H1 (cell line): ENCODE data around the gene SPAG16. TPM values are rescaled to one million over a fixed set of nuclear protein-coding genes. Genes with fewer than 3 reads are reported as not detected.

Source experiments
- TAF7 ChIP-seq: optimal IDR thresholded peaks from 2 replicates; pipeline ENCODE3; 2011; ENCODE audit warnings: low read depth, mild to moderate bottlenecking, inconsistent platforms, low read length, moderate library complexity, borderline replicate concordance
- TEAD4 ChIP-seq: IDR thresholded peaks from 2 replicates; pipeline ENCODE4 v1.6.1; 2012; ENCODE audit warnings: low read depth, low read length, inconsistent platforms, mixed read lengths
- polyA plus RNA-seq, 7 experiments: library from polyadenylated mRNA; depleted of rRNA in 3 of 7; stranded (reverse) in 5 of 7; unstranded in 2 of 7; fragments of >200 nt in 5 of 7; fragments of 200-250 nt in 2 of 7; gene quantifications; 1 replicate in 5 of 7; 2 replicates in 1 of 7; 4 replicates in 1 of 7; pipeline versions ENCODE4 v1.2.1 to v1.2.3, GENCODE V29; 2011 to 2013; ENCODE audit warnings: missing spikeins in 2 of 7, mixed read lengths in 2 of 7
- total RNA-seq: library from RNA; stranded (reverse); fragmentation: NEBNext Ultra II Directional; extraction: Animal tissue kit (Norgen Biotek cat#: 25700); gene quantifications from 2 replicates; pipeline ENCODE4 v1.2.1, GENCODE V29; 2021

The SPAG16 gene
- total and polyA plus RNA-seq, 2 of the 8 experiments (the other 6 are each of a cell fraction or from before 2014, with no cell fraction given), result 6.0 to 14.9 TPM

DNA sequence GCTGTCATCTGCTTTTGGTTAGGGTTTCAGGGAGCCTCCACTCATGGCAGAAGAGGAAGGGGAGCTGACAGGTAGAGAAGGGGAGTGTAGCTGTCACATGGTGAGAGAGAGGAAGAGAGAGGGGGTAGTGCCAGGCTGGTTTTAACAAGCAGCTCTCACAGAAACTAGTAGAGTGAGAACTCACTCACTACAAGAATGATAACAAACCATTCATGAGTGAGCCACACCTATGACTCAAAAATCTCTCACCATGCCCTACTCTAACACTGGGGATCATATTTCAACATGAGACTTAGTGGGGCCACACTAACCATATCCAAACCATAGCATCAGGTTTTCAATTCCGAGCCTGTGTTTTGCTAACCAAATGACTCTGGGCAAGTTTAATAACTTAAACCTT, 851.7 kb downstream of the SPAG16 start (continued):
- TF ChIP-seq TAF7, result no peak
- TF ChIP-seq TEAD4, result no peak
- TF ChIP-seq, all 59 proteins: peak for 0
